HepG2 (cell line): ENCODE results near the gene SSMEM1. TPM values are rescaled to one million over a fixed set of nuclear protein-coding genes. Genes with fewer than 3 reads are reported as not detected.

ENCODE experiments used
- AFF4 ChIP-seq: sonication (generic); formaldehyde crosslinking; IDR thresholded peaks from 2 replicates; pipeline ENCODE4 v1.4.0; 2020; ENCODE audit warnings: missing genetic modification reagents
- ARNTL ChIP-seq: sonication (generic); formaldehyde crosslinking; IDR thresholded peaks from 2 replicates; pipeline ENCODE4 v1.4.0; 2020; ENCODE audit warnings: mild to moderate bottlenecking, missing genetic modification reagents
- ERF ChIP-seq: IDR thresholded peaks from 2 replicates; pipeline ENCODE4 v1.6.1; 2018; ENCODE audit warnings: missing biosample characterization, missing genetic modification reagents
- FOXA1 ChIP-seq, 2 experiments: fragments of 450-650 bp in 1 of 2; sonication (generic) in 1 of 2; formaldehyde crosslinking in 1 of 2; IDR thresholded peaks; 2 replicates each; pipeline versions ENCODE4 v1.4.0 to v1.6.1; 2016 to 2020; ENCODE audit warnings: missing genetic modification reagents in 1 of 2
- KMT2A ChIP-seq: sonication (generic); formaldehyde crosslinking; IDR thresholded peaks from 2 replicates; pipeline ENCODE4 v1.4.0; 2020; ENCODE audit warnings: missing genetic modification reagents
- NCOR1 ChIP-seq: fragments of 200-600 bp; sonication (generic); IDR thresholded peaks from 2 replicates; pipeline ENCODE4 v1.7.0; 2017; ENCODE audit warnings: antibody characterized with exemption, low read length, borderline replicate concordance
- NR2F1 ChIP-seq, 2 experiments: fragments of 450-650 bp in 1 of 2; formaldehyde crosslinking in 1 of 2; IDR thresholded peaks; 2 replicates each; pipeline versions ENCODE4 v1.5.0 to v1.6.1; 2016 to 2020; ENCODE audit warnings: mild to moderate bottlenecking in 1 of 2, missing compliant biosample characterization in 1 of 2, missing genetic modification reagents in 1 of 2, moderate library complexity in 1 of 2
- SOX13 ChIP-seq, 3 experiments: fragments of 450-650 bp in 1 of 3; sonication (generic) in 1 of 3; formaldehyde crosslinking in 1 of 3; IDR thresholded peaks in 2 of 3; conservative IDR thresholded peaks in 1 of 3; 2 replicates each; pipeline versions ENCODE4 v1.5.0 to v1.6.1; 2016 to 2020; ENCODE audit warnings: antibody characterized with exemption in 1 of 3, mild to moderate bottlenecking in 1 of 3, missing compliant biosample characterization in 1 of 3, missing genetic modification reagents in 1 of 3, moderate library complexity in 1 of 3
- SOX5 ChIP-seq: IDR thresholded peaks from 2 replicates; pipeline ENCODE4 v1.6.1; 2016; ENCODE audit warnings: borderline replicate concordance
- SRSF9 ChIP-seq: fragments of 200-400 bp; formaldehyde crosslinking; IDR thresholded peaks from 2 replicates; pipeline ENCODE4 v1.6.1; 2018; ENCODE audit warnings: borderline replicate concordance, mild to moderate bottlenecking, low read depth, low read length; ENCODE audit not compliant: insufficient read depth, poor library complexity, severe bottlenecking
- TBP ChIP-seq: sonication (generic); formaldehyde crosslinking; IDR thresholded peaks from 2 replicates; pipeline ENCODE4 v1.5.0; 2020; ENCODE audit warnings: missing genetic modification reagents
- ZFP36L1 ChIP-seq: sonication (generic); formaldehyde crosslinking; IDR thresholded peaks from 2 replicates; pipeline ENCODE4 v1.8.0; 2022; ENCODE audit warnings: mild to moderate bottlenecking, missing genetic modification reagents, moderate library complexity
- ZNF34 ChIP-seq: sonication (generic); formaldehyde crosslinking; IDR thresholded peaks from 2 replicates; pipeline ENCODE4 v1.4.0; 2020; ENCODE audit warnings: mild to moderate bottlenecking, missing genetic modification reagents, borderline replicate concordance
- ZNF75D ChIP-seq: sonication (generic); formaldehyde crosslinking; IDR thresholded peaks from 2 replicates; pipeline ENCODE4 v1.8.1; 2023; ENCODE audit warnings: missing genetic modification reagents, mild to moderate bottlenecking, borderline replicate concordance
- polyA plus RNA-seq, 8 experiments: library from polyadenylated mRNA; depleted of rRNA in 3 of 8; stranded (reverse) in 7 of 8; unstranded in 1 of 8; fragments of >200 nt; fragmentation: Illumina TruSeq in 4 of 8; extraction: Trizol in 4 of 8; gene quantifications; 2 replicates each; pipeline versions ENCODE4 v1.2.1 to v1.2.3, GENCODE V29; 2011 to 2016; ENCODE audit warnings: low read depth in 4 of 8, missing spikeins in 1 of 8, mixed read lengths in 1 of 8; ENCODE audit not compliant: insufficient read depth in 1 of 8
- total RNA-seq, 5 experiments: library from RNA; depleted of rRNA; stranded (reverse); fragments of >200 nt; fragmentation: Illumina TruSeq; extraction: Trizol; gene quantifications; 2 replicates each; pipeline ENCODE4 v1.2.3, GENCODE V29; 2016; ENCODE audit warnings: low read depth in 1 of 5
- TF ChIP-seq, protein P1 (sequence below), 2 experiments: IDR thresholded peaks; 2 replicates each; pipeline ENCODE4 v1.6.1; 2011 to 2012; ENCODE audit warnings: low read length in 2 of 2, borderline replicate concordance in 1 of 2, low read depth in 1 of 2, mild to moderate bottlenecking in 1 of 2, moderate library complexity in 1 of 2
- TF ChIP-seq, protein P2 (sequence below): sonication (generic); formaldehyde crosslinking; IDR thresholded peaks from 2 replicates; pipeline ENCODE4 v1.4.0; 2020; ENCODE audit warnings: missing genetic modification reagents, borderline replicate concordance
- TF ChIP-seq, protein P3 (sequence below): sonication (generic); formaldehyde crosslinking; IDR thresholded peaks from 2 replicates; pipeline ENCODE4 v1.4.0; 2020; ENCODE audit warnings: mild to moderate bottlenecking, missing genetic modification reagents

The SSMEM1 gene
- total and polyA plus RNA-seq, 2 of the 13 experiments (the other 11 are each of a cell fraction or from before 2014, with no cell fraction given): not detected

DNA sequence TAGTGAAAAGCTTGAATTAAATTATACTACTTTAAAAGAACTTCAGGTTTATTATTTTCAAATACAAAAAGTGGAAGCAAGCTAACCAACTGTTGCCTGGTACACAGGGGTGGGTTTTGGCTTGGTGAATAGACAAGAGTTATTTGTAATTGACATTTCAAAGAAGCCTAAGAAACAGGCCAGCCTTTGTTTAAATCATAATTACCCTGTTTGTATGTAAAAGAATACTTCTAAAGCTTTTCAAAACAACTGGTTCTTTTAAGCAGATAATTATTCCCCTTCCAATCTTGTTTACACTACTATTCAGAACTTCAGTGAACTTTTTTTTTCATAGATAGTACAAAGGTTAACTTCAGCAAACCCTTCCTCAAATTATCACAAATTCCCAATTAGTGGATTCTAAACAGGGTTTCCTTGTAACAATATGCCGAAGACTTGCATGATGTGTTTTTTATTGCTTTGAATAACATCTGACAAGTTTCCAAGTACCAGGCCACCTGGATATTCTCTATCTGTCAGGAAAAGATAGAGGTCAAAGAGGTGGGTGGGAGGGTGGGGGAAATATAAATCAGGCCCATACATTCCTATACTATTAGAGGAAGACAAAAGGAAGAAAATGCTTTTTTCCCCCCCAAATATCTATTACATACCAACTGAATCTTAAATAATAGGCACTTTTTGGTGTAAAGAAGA, 20.4 kb downstream of the SSMEM1 start (continued):
- TF ChIP-seq, protein P1, sequence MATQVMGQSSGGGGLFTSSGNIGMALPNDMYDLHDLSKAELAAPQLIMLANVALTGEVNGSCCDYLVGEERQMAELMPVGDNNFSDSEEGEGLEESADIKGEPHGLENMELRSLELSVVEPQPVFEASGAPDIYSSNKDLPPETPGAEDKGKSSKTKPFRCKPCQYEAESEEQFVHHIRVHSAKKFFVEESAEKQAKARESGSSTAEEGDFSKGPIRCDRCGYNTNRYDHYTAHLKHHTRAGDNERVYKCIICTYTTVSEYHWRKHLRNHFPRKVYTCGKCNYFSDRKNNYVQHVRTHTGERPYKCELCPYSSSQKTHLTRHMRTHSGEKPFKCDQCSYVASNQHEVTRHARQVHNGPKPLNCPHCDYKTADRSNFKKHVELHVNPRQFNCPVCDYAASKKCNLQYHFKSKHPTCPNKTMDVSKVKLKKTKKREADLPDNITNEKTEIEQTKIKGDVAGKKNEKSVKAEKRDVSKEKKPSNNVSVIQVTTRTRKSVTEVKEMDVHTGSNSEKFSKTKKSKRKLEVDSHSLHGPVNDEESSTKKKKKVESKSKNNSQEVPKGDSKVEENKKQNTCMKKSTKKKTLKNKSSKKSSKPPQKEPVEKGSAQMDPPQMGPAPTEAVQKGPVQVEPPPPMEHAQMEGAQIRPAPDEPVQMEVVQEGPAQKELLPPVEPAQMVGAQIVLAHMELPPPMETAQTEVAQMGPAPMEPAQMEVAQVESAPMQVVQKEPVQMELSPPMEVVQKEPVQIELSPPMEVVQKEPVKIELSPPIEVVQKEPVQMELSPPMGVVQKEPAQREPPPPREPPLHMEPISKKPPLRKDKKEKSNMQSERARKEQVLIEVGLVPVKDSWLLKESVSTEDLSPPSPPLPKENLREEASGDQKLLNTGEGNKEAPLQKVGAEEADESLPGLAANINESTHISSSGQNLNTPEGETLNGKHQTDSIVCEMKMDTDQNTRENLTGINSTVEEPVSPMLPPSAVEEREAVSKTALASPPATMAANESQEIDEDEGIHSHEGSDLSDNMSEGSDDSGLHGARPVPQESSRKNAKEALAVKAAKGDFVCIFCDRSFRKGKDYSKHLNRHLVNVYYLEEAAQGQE (IDR thresholded peaks at IDR 0.05; ENCODE audit: borderline replicate concordance in 1 of 2, low read depth in 1 of 2, low read length in 2 of 2): no peak
- no peak for TF ChIP-seq ARNTL (CRISPR knock-in tag)
- TF ChIP-seq, protein P2, sequence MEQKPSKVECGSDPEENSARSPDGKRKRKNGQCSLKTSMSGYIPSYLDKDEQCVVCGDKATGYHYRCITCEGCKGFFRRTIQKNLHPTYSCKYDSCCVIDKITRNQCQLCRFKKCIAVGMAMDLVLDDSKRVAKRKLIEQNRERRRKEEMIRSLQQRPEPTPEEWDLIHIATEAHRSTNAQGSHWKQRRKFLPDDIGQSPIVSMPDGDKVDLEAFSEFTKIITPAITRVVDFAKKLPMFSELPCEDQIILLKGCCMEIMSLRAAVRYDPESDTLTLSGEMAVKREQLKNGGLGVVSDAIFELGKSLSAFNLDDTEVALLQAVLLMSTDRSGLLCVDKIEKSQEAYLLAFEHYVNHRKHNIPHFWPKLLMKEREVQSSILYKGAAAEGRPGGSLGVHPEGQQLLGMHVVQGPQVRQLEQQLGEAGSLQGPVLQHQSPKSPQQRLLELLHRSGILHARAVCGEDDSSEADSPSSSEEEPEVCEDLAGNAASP: no peak
- no peak for TF ChIP-seq KMT2A (CRISPR knock-in tag)
- no peak for TF ChIP-seq ZNF34 (CRISPR knock-in tag)
- TF ChIP-seq, protein P3, sequence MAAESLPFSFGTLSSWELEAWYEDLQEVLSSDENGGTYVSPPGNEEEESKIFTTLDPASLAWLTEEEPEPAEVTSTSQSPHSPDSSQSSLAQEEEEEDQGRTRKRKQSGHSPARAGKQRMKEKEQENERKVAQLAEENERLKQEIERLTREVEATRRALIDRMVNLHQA (CRISPR knock-in tag): no peak
- no peak for TF ChIP-seq ZFP36L1 (CRISPR knock-in tag)
- no peak for TF ChIP-seq SRSF9
- peak; percentile 68; the same call in 1 of the 2 replicates for TF ChIP-seq SOX5 (CRISPR knock-in tag)
- TF ChIP-seq FOXA1 (IDR thresholded peaks at IDR 0.05): no peak
- TF ChIP-seq FOXA1 (CRISPR knock-in tag; IDR thresholded peaks at IDR 0.05): 0 out of 2 replicates have a peak, but pooled peaks have one; percentile 15
- TF ChIP-seq TBP (CRISPR knock-in tag): no peak
- no peak for TF ChIP-seq SOX13 (IDR thresholded peaks at IDR 0.05)
- TF ChIP-seq SOX13 (CRISPR knock-in tag; conservative IDR thresholded peaks at IDR 0.05 in 1 of 2, IDR thresholded peaks at IDR 0.05 in 1 of 2): peak in 1 of 2 experiments; percentile 66; a peak in 2 of 4 replicates
- TF ChIP-seq AFF4 (CRISPR knock-in tag): no peak
- no peak for TF ChIP-seq ERF (CRISPR knock-in tag)
- TF ChIP-seq NR2F1 (CRISPR knock-in tag; IDR thresholded peaks at IDR 0.05): no peak
- TF ChIP-seq ZNF75D (CRISPR knock-in tag): no peak
- peak; percentile 35; the same call in 1 of the 2 replicates for TF ChIP-seq NCOR1
